Calu3 (cell line): ENCODE results near the gene PCLAF. TPM values are rescaled to one million over a fixed set of nuclear protein-coding genes. Genes with fewer than 3 reads are reported as not detected.
"Not testable (repeated sequence)": the region's sequence is repeated elsewhere in the genome, so short reads cannot be mapped to it uniquely, and the experiment has no call there.

Experiments
- BruUV-seq: library from RNA; stranded (reverse); fragments of 400-500 nt; replicated peaks from 2 replicates; lab custom pipeline; 2021; lab: Mats Ljungman, UMichigan
- CTCF ChIA-PET: fragments of 300-600 bp; sonication (Branson Sonifier 250); formaldehyde crosslinking; loops from one replicate; lab custom pipeline; 2022; ENCODE audit warnings: antibody characterized with exemption; lab: Charles Lee
- DNase-seq: peaks from one replicate; pipeline ENCODE4 v3.0.0; 2022
- H3K27ac Mint-ChIP-seq: one replicate; pipeline ENCODE4 v1.8.0; 2022; ENCODE audit warnings: mixed read lengths; ENCODE audit not compliant: unreplicated experiment
- H3K27me3 Mint-ChIP-seq: one replicate; pipeline ENCODE4 v1.8.0; 2022; ENCODE audit warnings: mixed read lengths; ENCODE audit not compliant: unreplicated experiment
- H3K36me3 Mint-ChIP-seq: one replicate; pipeline ENCODE4 v1.8.0; 2022; ENCODE audit warnings: mild to moderate bottlenecking, moderate library complexity, mixed read lengths; ENCODE audit not compliant: insufficient read depth, unreplicated experiment
- H3K4me1 Mint-ChIP-seq: one replicate; pipeline ENCODE4 v1.8.0; 2022; ENCODE audit warnings: mild to moderate bottlenecking, low read depth, mixed read lengths; ENCODE audit not compliant: unreplicated experiment
- H3K4me3 Mint-ChIP-seq: one replicate; pipeline ENCODE4 v1.8.0; 2022; ENCODE audit warnings: mild to moderate bottlenecking, low read depth, moderate library complexity, mixed read lengths; ENCODE audit not compliant: unreplicated experiment
- H3K9me3 Mint-ChIP-seq: one replicate; pipeline ENCODE4 v1.8.0; 2022; ENCODE audit warnings: low read depth, mixed read lengths; ENCODE audit not compliant: unreplicated experiment
- intact Hi-C: fragments of 100-400 bp; cut with micrococcal nuclease; formaldehyde crosslinking; loops from one replicate; pipeline ENCODE4 v1.10.0; 2022; ENCODE audit not compliant: unreplicated experiment
- total RNA-seq: library from RNA; stranded (reverse); gene quantifications from 2 replicates; pipeline ENCODE4 v1.2.3, GENCODE V29; 2022
- TF ChIP-seq, protein P1 (sequence below): fragments of 200-600 bp; IDR thresholded peaks from one replicate; pipeline ENCODE4 v1.8.0; 2022; ENCODE audit warnings: antibody characterized with exemption; ENCODE audit not compliant: unreplicated experiment

PCLAF gene
- total RNA-seq, 1 experiment from 2014 or later = 53.0 TPM

DNA sequence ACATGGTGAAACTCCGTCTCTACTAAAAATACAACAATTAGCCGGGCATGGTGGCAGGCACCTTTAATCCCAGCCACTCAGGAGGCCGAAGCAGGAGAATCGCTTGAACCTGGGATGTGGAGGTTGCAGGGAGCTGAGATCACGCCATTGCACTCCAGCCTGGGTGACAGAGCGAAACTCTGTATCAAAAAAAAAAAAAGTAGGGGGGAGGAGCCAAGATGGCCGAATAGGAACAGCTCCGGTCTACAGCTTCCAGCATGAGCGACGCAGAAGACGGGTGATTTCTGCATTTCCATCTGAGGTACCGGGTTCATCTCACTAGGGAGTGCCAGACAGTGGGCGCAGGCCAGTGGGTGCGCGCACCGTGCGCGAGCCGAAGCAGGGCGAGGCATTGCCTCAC is 54.8 kb downstream of the PCLAF start:
- H3K4me3 Mint-ChIP-seq, H3K27me3 Mint-ChIP-seq, H3K27ac Mint-ChIP-seq, BruUV-seq, CTCF ChIA-PET, H3K4me1 Mint-ChIP-seq, H3K9me3 Mint-ChIP-seq, DNase-seq, H3K36me3 Mint-ChIP-seq, intact Hi-C loops: not testable (repeated sequence)

DNA sequence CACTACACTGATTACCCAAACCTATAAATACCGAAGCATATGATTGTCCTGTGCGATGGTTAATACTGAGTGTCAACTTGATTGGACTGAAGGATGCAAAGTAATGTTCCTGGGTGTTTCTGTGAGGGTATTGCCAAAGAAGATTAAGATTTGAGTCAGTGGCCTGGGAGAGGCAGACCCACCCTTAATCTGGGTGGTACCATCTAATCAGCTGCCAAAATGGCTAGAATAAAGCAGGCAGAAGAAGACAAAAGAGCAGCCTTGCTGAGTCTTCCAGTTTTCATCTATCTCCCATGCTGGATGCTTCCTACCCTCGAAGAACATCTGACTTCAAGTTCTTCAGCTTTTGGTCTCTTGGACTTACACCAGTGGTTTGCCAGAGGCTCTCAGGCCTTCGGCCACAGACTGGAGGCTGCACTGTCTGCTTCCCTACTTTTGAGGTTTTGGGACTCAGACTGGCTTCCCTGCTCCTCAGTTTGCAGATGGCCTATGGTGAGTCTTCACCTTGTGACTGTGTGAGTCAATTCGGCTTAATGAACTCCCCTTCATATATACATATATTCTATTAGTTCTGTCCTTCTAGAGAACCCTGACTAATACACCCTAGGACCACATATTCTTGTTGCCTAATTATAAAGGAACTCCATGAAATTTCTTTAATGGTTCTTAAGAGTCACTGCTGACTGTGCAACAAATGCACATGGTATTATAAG is 56.9 kb downstream of the PCLAF start:
- BruUV-seq = no TSS peak
- no peak for DNase-seq
- H3K27me3 Mint-ChIP-seq = no peaks in the 10 kb centered on the region
- H3K36me3 Mint-ChIP-seq = no peaks in the 10 kb centered on the region
- intact Hi-C loops = no loop called here
- H3K4me3 Mint-ChIP-seq = no peak overlapping the region
- no peaks in the 10 kb centered on the region for H3K9me3 Mint-ChIP-seq
- no peaks in the 10 kb centered on the region for H3K4me1 Mint-ChIP-seq
- TF ChIP-seq, protein P1, sequence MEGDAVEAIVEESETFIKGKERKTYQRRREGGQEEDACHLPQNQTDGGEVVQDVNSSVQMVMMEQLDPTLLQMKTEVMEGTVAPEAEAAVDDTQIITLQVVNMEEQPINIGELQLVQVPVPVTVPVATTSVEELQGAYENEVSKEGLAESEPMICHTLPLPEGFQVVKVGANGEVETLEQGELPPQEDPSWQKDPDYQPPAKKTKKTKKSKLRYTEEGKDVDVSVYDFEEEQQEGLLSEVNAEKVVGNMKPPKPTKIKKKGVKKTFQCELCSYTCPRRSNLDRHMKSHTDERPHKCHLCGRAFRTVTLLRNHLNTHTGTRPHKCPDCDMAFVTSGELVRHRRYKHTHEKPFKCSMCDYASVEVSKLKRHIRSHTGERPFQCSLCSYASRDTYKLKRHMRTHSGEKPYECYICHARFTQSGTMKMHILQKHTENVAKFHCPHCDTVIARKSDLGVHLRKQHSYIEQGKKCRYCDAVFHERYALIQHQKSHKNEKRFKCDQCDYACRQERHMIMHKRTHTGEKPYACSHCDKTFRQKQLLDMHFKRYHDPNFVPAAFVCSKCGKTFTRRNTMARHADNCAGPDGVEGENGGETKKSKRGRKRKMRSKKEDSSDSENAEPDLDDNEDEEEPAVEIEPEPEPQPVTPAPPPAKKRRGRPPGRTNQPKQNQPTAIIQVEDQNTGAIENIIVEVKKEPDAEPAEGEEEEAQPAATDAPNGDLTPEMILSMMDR = no peak
- no peak overlapping the region for H3K27ac Mint-ChIP-seq
- CTCF ChIA-PET = no interaction called here

DNA sequence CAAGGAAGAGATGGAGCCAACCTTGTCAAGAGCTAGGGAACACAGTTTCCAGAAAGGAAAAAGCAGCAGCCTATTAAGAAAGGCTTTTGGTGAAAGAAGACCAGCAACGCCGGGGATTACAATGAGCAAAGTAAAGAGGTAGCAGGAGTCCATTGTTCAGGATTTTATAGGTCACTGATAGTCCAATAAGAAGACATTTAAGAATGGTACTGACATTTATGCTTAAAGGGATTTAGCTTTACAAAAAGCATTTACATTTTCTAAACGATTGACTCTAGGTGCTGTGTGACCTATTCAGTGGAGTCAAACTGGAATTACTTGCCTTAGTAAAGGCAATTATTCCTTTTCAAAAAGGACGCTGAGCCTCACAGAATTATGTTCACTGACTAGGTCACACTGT is 66.0 kb downstream of the PCLAF start:
- Mint-ChIP-seq H3K4me1 (no peaks in the 10 kb centered on the region), H3K27me3 (no peaks in the 10 kb centered on the region), H3K36me3 (no peaks in the 10 kb centered on the region), H3K9me3 (no peaks in the 10 kb centered on the region), H3K4me3 (no peak overlapping the region), H3K27ac (no peak overlapping the region)
- intact Hi-C loops = no loop called here
- TF ChIP-seq, protein P1 = no peak
- BruUV-seq = no TSS peak
- CTCF ChIA-PET = no interaction called here
- DNase-seq = no peak

DNA sequence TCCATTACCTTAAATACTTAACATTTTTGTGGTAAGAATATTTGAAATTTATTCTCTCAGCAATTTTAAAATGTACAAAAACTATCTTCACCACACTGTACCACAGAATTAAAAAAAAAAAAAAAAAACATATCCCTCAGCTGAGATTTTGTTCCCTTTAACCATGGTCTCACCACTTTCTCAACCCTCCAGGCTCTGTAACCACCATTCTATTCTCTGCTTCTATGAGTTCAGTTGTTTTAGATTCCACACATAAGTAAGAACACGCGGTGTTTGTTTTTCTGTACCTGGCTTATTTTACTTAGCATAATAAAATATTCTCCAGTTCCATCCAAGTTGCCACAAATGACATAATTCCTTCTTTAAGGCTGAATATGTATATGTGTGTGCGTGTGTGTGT is 66.8 kb downstream of the PCLAF start:
- intact Hi-C loops = no loop called here
- Mint-ChIP-seq H3K9me3 (no peaks in the 10 kb centered on the region), H3K36me3 (no peaks in the 10 kb centered on the region), H3K27me3 (no peaks in the 10 kb centered on the region), H3K4me1 (no peaks in the 10 kb centered on the region), H3K4me3 (no peak overlapping the region), H3K27ac (no peak overlapping the region)
- CTCF ChIA-PET = no interaction called here
- BruUV-seq = no TSS peak
- DNase-seq = no peak
- TF ChIP-seq, protein P1 = no peak

Other genes starting within 250 kb of the PCLAF start
- 1.3 and 1.6 TPM in 2 replicates for gene SNX22, start 229.7 kb downstream of the PCLAF start, total RNA-seq
- gene PPIB, start 218.4 kb downstream of the PCLAF start, total RNA-seq = 682 and 690 TPM in 2 replicates
- gene CSNK1G1, start 25.3 kb downstream of the PCLAF start, total RNA-seq = 23.9 and 26.7 TPM in 2 replicates
- 28.5 and 30.1 TPM in 2 replicates for gene TRIP4, start 6.4 kb upstream of the PCLAF start, total RNA-seq
- gene ZNF609, start 79.1 kb upstream of the PCLAF start, total RNA-seq = 48.9 and 50.6 TPM in 2 replicates